H9 (cell line): ENCODE measurements around the gene SETD6. TPM values are rescaled to one million over a fixed set of nuclear protein-coding genes. Genes with fewer than 3 reads are reported as not detected.

ENCODE experiments used
- DNase-seq: peaks from one replicate; pipeline ENCODE4 v3.0.0-alpha.2; 2017
- H2AFZ ChIP-seq: one replicate; pipeline ENCODE4 v1.6.1; 2013; ENCODE audit warnings: mild to moderate bottlenecking, low read length, control low read depth, moderate library complexity
- H2AK5ac ChIP-seq: 2 replicates; pipeline ENCODE4 v1.6.1; 2013; ENCODE audit warnings: low read length, control low read depth, mixed read lengths; ENCODE audit not compliant: insufficient read length
- H2BK120ac ChIP-seq: one replicate; pipeline ENCODE4 v1.6.1; 2013; ENCODE audit warnings: low read depth, mild to moderate bottlenecking, low read length, control low read depth, inconsistent platforms; ENCODE audit not compliant: poor library complexity, severe bottlenecking
- H2BK12ac ChIP-seq: 2 replicates; pipeline ENCODE4 v1.6.1; 2013; ENCODE audit warnings: low read length, control low read depth, mixed read lengths, low read depth; ENCODE audit not compliant: insufficient read length
- H2BK15ac ChIP-seq: 2 replicates; pipeline ENCODE4 v1.6.1; 2013; ENCODE audit warnings: low read depth, low read length, control low read depth
- H2BK20ac ChIP-seq: one replicate; pipeline ENCODE4 v1.6.1; 2013; ENCODE audit warnings: low read depth, mild to moderate bottlenecking, low read length, control low read depth, inconsistent platforms; ENCODE audit not compliant: poor library complexity, severe bottlenecking
- H2BK5ac ChIP-seq: 2 replicates; pipeline ENCODE4 v1.6.1; 2013; ENCODE audit warnings: low read length, control low read depth, mixed read lengths; ENCODE audit not compliant: insufficient read length
- H3K14ac ChIP-seq: 2 replicates; pipeline ENCODE4 v1.6.1; 2013; ENCODE audit warnings: low read length, control low read depth; ENCODE audit not compliant: insufficient read depth
- H3K18ac ChIP-seq: 2 replicates; pipeline ENCODE4 v1.6.1; 2013; ENCODE audit warnings: low read depth, mild to moderate bottlenecking, mixed read lengths, low read length, control low read depth; ENCODE audit not compliant: insufficient read length
- H3K23ac ChIP-seq: 2 replicates; pipeline ENCODE4 v1.6.1; 2013; ENCODE audit warnings: low read length, control low read depth, mixed read lengths, low read depth; ENCODE audit not compliant: insufficient read length
- H3K23me2 ChIP-seq: 2 replicates; pipeline ENCODE4 v1.6.1; 2013; ENCODE audit warnings: low read depth, mild to moderate bottlenecking, mixed read lengths, low read length, control low read depth; ENCODE audit not compliant: insufficient read length, poor library complexity, severe bottlenecking
- H3K27ac ChIP-seq: 2 replicates; pipeline ENCODE4 v1.5.1; 2013; ENCODE audit warnings: low read length, control low read depth, mixed read lengths, low read depth; ENCODE audit not compliant: insufficient read length
- H3K27me3 ChIP-seq: 2 replicates; pipeline ENCODE4 v1.6.1; 2013; ENCODE audit warnings: low read length, control low read depth, inconsistent platforms; ENCODE audit not compliant: insufficient read depth
- H3K4ac ChIP-seq: 2 replicates; pipeline ENCODE4 v1.6.1; 2013; ENCODE audit warnings: low read depth, mild to moderate bottlenecking, control low read depth, inconsistent platforms, low read length, moderate library complexity
- H3K4me1 ChIP-seq: 2 replicates; pipeline ENCODE4 v1.6.1; 2013; ENCODE audit warnings: low read length, control low read depth, inconsistent platforms; ENCODE audit not compliant: insufficient read depth
- H3K4me2 ChIP-seq: 2 replicates; pipeline ENCODE4 v1.6.1; 2013; ENCODE audit warnings: low read length, control low read depth, mixed read lengths; ENCODE audit not compliant: insufficient read length, insufficient read depth
- H3K56ac ChIP-seq: 2 replicates; pipeline ENCODE4 v1.6.1; 2013; ENCODE audit warnings: low read depth, mild to moderate bottlenecking, mixed read lengths, low read length, control low read depth; ENCODE audit not compliant: insufficient read length
- H3K79me1 ChIP-seq: 2 replicates; pipeline ENCODE4 v1.6.1; 2013; ENCODE audit warnings: low read depth, mild to moderate bottlenecking, moderate library complexity, low read length, control low read depth, inconsistent platforms; ENCODE audit not compliant: insufficient read depth, poor library complexity, severe bottlenecking
- H3K79me2 ChIP-seq: 2 replicates; pipeline ENCODE4 v1.6.1; 2013; ENCODE audit warnings: low read length, control low read depth, inconsistent platforms; ENCODE audit not compliant: insufficient read depth
- H3K9ac ChIP-seq: 2 replicates; pipeline ENCODE4 v1.6.1; 2013; ENCODE audit warnings: low read length, control low read depth, mixed read lengths; ENCODE audit not compliant: insufficient read length; ENCODE audit errors: extremely low read depth
- H3K9me3 ChIP-seq: one replicate; pipeline ENCODE4 v1.6.1; 2013; ENCODE audit warnings: low read depth, low read length, inconsistent platforms; ENCODE audit not compliant: control insufficient read depth
- H3T11ph ChIP-seq: one replicate; pipeline ENCODE4 v1.6.1; 2013; ENCODE audit warnings: mild to moderate bottlenecking, low read length, control low read depth, inconsistent platforms
- H4K20me1 ChIP-seq: one replicate; pipeline ENCODE4 v1.6.1; 2013; ENCODE audit not compliant: control insufficient read depth, insufficient read length, insufficient read depth
- H4K5ac ChIP-seq: 2 replicates; pipeline ENCODE4 v1.6.1; 2013; ENCODE audit warnings: low read depth, mild to moderate bottlenecking, mixed read lengths, low read length, control low read depth; ENCODE audit not compliant: insufficient read length
- H4K8ac ChIP-seq: replicated peaks from 2 replicates; pipeline ENCODE4 v1.6.1; 2013; ENCODE audit warnings: low read length, control low read depth, mixed read lengths, low read depth; ENCODE audit not compliant: insufficient read length
- H4K91ac ChIP-seq: 2 replicates; pipeline ENCODE4 v1.6.1; 2013; ENCODE audit warnings: low read depth, mild to moderate bottlenecking, moderate library complexity, mixed read lengths, low read length, control low read depth; ENCODE audit not compliant: insufficient read length
- H3K27ac Mint-ChIP-seq, 3 experiments: 2 replicates in 2 of 3; 3 replicates in 1 of 3; pipeline ENCODE4 v1.8.0; 2020 to 2021; ENCODE audit warnings: mixed read lengths in 3 of 3, mild to moderate bottlenecking in 1 of 3, moderate library complexity in 1 of 3
- H3K27me3 Mint-ChIP-seq: 2 replicates; pipeline ENCODE4 v1.8.0; 2021; ENCODE audit warnings: low read depth, mild to moderate bottlenecking, moderate library complexity, mixed read lengths
- H3K36me3 Mint-ChIP-seq, 3 experiments: 2 replicates in 2 of 3; 3 replicates in 1 of 3; pipeline ENCODE4 v1.8.0; 2020 to 2021; ENCODE audit warnings: low read depth in 3 of 3, mixed read lengths in 3 of 3; ENCODE audit not compliant: insufficient read depth in 1 of 3
- H3K4me1 Mint-ChIP-seq, 2 experiments: 2 replicates each; pipeline ENCODE4 v1.8.0; 2020; ENCODE audit warnings: mixed read lengths in 2 of 2
- H3K4me3 Mint-ChIP-seq, 2 experiments: 2 replicates in 1 of 2; 3 replicates in 1 of 2; pipeline ENCODE4 v1.8.0; 2020 to 2021; ENCODE audit warnings: mild to moderate bottlenecking in 2 of 2, mixed read lengths in 2 of 2, moderate library complexity in 1 of 2
- H3K9me3 Mint-ChIP-seq, 2 experiments: 2 replicates in 1 of 2; 3 replicates in 1 of 2; pipeline ENCODE4 v1.8.0; 2020; ENCODE audit warnings: mild to moderate bottlenecking in 2 of 2, mixed read lengths in 2 of 2, moderate library complexity in 1 of 2
- WGBS: extraction: QIAGEN DNeasy Blood & Tissue Kit; methylation state at CpG from one replicate; pipeline ENCODE4 v1.1.7; 2013; ENCODE audit warnings: missing lambda C conversion rate, low lambda C conversion rate, mixed read lengths; ENCODE audit not compliant: insufficient read length; ENCODE audit errors: extremely low coverage; 5-methylcytosine and 5-hydroxymethylcytosine counted together
- total RNA-seq: library from RNA; stranded (reverse); gene quantifications from 2 replicates; pipeline ENCODE4 v1.2.1, GENCODE V29; 2021
- TF ChIP-seq, protein P1 (sequence below): fragments of 200-600 bp; sonication (generic); conservative IDR thresholded peaks from 3 replicates; pipeline ENCODE4 v1.8.0; 2021; ENCODE audit warnings: antibody characterized with exemption, mild to moderate bottlenecking

Gene SETD6
- total RNA-seq, 1 experiment from 2014 or later: 55.6 TPM

DNA sequence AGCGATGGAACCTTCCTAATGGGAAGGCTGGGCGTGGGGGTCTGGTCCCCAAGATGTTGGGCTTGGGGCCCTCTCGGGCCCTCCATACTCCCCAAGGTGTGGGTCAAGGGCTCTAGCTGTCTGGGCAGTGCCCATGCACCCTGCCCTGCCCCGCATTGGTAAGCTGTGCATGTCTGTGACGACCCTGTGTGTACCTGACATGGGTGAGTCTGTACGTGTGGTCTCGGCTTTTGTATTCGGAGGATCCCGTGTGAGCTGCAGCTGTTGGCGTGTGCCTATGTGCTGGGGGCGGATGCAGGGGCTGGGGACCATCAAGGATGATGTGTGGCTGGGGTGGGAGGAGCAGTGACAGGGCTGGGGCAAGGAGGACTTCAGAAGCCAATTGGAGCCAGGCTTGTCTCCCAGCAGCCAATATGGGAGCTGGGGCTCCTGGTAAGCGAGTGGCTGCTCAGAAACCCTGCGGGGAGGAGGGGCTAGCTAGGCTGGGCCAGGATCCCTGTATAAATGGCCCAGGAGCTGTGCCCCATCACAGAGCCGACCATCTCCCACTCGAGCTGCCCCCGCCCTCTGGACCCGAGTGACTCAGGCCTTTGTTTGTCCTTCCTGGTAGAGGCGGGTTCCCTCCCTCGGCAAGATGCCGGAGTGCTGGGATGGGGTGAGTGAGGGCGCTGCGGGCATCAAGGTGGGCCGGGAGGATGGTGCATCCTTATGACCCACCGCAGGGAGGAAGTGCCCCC lies 15.5 kb upstream of the SETD6 start, which contains the start of gene NDRG4:
Gene NDRG4, plus strand, starts transcription at position 529 of the 737 bp plus-strand sequence. Its CDS starts 106 bp downstream, at position 635.
- no peak within 1 kb of the TSS for H3T11ph ChIP-seq
- H3K36me3 Mint-ChIP-seq: no peaks in the 10 kb centered on the region
- H3K4me1 ChIP-seq: peaks cover 3% of the 10 kb centered on the region; the same call in 1 of the 2 replicates
- H3K23me2 ChIP-seq: peaks cover 20% of the 10 kb centered on the region
- H3K56ac ChIP-seq: no peak within 1 kb of the TSS
- no peaks in the 10 kb centered on the region for H3K79me2 ChIP-seq
- H3K9me3 Mint-ChIP-seq: no peaks in the 10 kb centered on the region; a peak in 1 of 5 replicates
- H3K23ac ChIP-seq: no peak within 1 kb of the TSS
- no CpG with 5 or more reads among the region's 24 CpGs for WGBS
- TF ChIP-seq, protein P1, sequence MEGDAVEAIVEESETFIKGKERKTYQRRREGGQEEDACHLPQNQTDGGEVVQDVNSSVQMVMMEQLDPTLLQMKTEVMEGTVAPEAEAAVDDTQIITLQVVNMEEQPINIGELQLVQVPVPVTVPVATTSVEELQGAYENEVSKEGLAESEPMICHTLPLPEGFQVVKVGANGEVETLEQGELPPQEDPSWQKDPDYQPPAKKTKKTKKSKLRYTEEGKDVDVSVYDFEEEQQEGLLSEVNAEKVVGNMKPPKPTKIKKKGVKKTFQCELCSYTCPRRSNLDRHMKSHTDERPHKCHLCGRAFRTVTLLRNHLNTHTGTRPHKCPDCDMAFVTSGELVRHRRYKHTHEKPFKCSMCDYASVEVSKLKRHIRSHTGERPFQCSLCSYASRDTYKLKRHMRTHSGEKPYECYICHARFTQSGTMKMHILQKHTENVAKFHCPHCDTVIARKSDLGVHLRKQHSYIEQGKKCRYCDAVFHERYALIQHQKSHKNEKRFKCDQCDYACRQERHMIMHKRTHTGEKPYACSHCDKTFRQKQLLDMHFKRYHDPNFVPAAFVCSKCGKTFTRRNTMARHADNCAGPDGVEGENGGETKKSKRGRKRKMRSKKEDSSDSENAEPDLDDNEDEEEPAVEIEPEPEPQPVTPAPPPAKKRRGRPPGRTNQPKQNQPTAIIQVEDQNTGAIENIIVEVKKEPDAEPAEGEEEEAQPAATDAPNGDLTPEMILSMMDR: no peak
- no peak within 1 kb of the TSS for H2BK20ac ChIP-seq
- H4K20me1 ChIP-seq: no peaks in the 10 kb centered on the region
- no peak within 1 kb of the TSS for H2BK12ac ChIP-seq
- H4K5ac ChIP-seq: no peak within 1 kb of the TSS
- H3K79me1 ChIP-seq: no peaks in the 10 kb centered on the region
- peak; percentile 97 for DNase-seq
- H4K91ac ChIP-seq: no peak within 1 kb of the TSS
- H3K27ac ChIP-seq: no peak within 1 kb of the TSS
- peak within 1 kb of the TSS; percentile 78 for H3K4me2 ChIP-seq
- H3K9me3 ChIP-seq: no peaks in the 10 kb centered on the region
- H2BK120ac ChIP-seq: no peak within 1 kb of the TSS
- peak within 1 kb of the TSS; percentile 24 for H3K18ac ChIP-seq
- H3K4ac ChIP-seq: no peak within 1 kb of the TSS
- no peak within 1 kb of the TSS for H2BK5ac ChIP-seq
- H3K9ac ChIP-seq: no peak within 1 kb of the TSS
- H3K4me3 Mint-ChIP-seq: peak within 1 kb of the TSS; percentile 76 to 93
- H3K27me3 Mint-ChIP-seq: peaks cover 41% of the 10 kb centered on the region
- no peaks in the 10 kb centered on the region for H3K27me3 ChIP-seq
- peaks cover 18 to 35% of the 10 kb centered on the region in 2 experiments for H3K4me1 Mint-ChIP-seq
- no peak within 1 kb of the TSS for H2AK5ac ChIP-seq
- H2AFZ ChIP-seq: no peak within 1 kb of the TSS
- no peak within 1 kb of the TSS for H4K8ac ChIP-seq
- peak within 1 kb of the TSS in 2 of 3 experiments; percentile 61 to 65; a peak in 2 of 7 replicates for H3K27ac Mint-ChIP-seq
- no peak within 1 kb of the TSS for H3K14ac ChIP-seq
- no peak within 1 kb of the TSS for H2BK15ac ChIP-seq
